NCI-H82 (cell line): ENCODE results near the gene SCARB1.

ENCODE experiments used
- DNase-seq: peaks from one replicate; lab custom pipeline; 2025; lab: John Stamatoyannopoulos, UW

SCARB1 gene

GRCh38 chr12:124774462-124775167 is 89.0 kb downstream of the SCARB1 start:
- no peak for DNase-seq

DNA sequence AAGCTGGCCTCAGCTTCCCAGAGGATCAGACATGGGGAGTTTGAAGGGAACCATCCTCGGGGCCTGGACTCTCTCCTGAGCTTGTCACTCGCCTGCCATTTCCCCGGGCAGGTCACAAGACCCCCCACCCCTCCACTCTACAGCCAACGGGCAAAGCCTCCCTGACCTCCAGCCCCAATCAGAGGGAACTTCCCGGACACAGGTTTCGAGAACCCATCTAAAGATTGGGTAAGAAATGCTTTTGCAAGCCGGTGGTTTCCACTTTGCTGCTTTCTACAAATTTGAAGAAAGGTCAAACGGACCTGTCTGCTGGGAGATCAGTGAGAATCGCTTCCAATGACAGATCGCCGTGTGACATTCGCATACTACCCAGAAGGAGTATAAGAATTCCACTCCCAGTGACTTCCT is 89.6 kb downstream of the SCARB1 start:
- peak; percentile 37 for DNase-seq

DNA sequence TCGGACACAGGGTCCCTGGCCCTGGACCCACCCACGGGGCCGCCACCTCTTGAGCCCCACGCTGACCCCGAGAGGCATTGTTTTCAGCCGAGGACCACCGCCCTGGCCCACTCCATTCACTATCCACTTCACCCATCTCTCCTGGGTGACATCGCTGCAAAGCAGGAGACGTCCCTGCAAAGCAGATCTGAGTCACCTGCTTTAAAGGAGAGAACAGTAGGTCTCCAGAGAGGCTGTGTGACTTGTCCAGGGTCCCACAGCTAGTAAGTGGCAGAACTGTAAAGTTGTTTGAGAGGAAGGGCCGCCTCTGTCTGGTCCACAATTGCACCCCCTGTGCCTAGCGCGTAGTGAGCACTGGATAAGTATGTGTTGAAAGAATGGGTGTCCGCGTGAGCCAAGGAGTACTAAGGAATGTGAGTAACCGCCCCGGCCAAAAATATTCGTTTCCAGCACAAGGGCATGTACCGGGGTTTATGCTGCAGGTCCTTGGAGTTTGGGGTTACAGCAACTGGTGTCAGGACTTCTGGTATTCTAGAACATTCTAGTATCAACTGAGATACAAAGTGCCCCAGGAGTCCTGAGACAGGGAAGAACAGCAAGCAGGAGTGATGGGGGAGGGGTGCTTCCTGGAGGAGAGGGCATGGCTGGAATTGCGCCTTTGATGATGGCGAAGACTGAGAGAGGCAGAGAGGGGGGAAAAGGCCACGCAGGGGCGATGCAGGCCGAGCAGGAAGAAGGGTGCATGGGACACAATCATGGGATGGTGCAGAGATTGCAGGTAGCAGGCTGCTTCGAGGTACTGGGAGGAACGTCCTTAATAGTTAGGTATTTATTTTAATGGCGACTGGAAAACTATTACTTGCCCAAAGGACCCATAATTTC is 91.1 kb downstream of the SCARB1 start:
- no peak for DNase-seq

GRCh38 chr12:124771462-124772288 is 92.0 kb downstream of the SCARB1 start:
- DNase-seq, result peak; percentile 88

- DNase-seq, result no peak
Observed at GRCh38 chr12:124770728-124771127, 92.9 kb downstream of the SCARB1 start.

- DNase-seq, result no peak
Observed at GRCh38 chr12:124769881-124770512, 93.7 kb downstream of the SCARB1 start.

GRCh38 chr12:124769163-124769530 is 94.5 kb downstream of the SCARB1 start:
- DNase-seq, result no peak

GRCh38 chr12:124768452-124769162 is 95.1 kb downstream of the SCARB1 start:
- peak; percentile 55 for DNase-seq

DNA sequence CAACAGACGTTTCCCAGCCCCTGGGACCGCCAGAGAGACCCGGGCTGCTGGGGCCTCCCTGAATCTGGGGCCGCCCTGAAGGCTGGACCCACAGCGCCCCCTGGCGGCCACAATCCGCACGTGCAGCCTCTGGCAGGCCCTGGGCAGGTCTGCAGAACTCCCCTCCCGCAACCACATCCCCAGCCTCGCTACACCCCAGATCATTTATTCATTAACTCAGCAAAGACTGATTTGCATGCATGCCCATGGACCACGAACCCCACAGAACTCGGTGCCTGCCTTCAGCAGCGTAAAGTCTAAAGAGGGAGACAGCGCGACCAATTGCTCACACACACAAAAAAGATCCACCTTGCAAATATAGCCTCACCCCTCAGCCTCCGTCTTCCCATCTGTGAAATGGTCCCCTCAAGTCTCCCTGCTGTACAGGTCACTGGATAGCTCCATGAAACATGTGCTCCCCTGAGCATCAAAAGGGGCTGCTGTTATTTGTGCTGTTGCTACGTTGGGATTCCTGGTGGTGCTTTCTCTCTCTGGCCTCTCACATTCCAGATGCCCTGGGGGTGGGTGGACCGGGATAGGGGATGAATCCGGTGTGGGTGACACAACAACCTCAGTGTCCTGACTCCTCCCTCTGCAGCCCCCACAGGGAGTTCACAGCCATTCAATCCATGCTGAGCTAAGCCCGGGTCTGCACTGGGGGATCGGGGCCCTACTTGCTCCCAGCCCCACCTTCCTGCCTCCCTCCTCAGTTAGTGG is 96.4 kb downstream of the SCARB1 start:
- DNase-seq, result peak; percentile 89

DNA sequence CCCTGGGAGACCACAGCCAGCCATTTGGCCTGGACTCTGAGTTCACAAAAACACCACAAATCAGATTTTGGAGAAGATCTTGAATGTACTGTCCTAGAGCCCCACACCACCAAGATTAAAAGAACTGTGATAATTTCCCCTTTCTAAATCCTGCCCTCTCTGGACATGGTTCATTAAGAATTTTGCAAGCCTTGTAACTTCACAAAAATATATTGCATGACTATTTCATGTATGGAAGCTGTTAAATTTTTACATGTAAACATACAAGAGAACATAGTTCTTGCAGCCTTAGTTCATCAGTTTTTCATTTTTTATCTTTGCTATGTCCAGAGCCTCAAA is 97.0 kb downstream of the SCARB1 start:
- no peak for DNase-seq

- no peak for DNase-seq
Observed at GRCh38 chr12:124765581-124766489, 97.8 kb downstream of the SCARB1 start.

GRCh38 chr12:124764870-124765580 is 98.6 kb downstream of the SCARB1 start:
- peak; percentile 80 for DNase-seq

DNA sequence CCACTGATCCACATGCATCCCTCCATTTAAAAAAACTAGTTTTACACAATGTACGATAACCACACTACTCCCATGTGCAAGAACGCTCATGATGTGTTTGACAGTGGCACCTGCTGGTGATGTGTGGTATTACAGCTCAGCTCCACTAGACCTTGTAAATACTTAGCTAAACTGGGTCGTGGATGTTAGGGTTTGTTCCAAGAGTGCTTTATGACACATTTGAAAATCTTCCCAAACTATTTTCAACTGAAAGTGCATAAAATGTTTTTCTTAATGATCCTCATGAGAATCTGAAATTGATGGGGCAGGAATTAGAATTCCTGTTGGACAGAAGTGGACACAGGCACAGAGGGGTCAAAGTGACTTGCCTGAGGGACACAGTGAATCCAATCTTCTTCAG is 99.2 kb downstream of the SCARB1 start:
- DNase-seq, result peak; percentile 84

GRCh38 chr12:124763594-124763979 is 100.1 kb downstream of the SCARB1 start:
- no peak for DNase-seq

DNA sequence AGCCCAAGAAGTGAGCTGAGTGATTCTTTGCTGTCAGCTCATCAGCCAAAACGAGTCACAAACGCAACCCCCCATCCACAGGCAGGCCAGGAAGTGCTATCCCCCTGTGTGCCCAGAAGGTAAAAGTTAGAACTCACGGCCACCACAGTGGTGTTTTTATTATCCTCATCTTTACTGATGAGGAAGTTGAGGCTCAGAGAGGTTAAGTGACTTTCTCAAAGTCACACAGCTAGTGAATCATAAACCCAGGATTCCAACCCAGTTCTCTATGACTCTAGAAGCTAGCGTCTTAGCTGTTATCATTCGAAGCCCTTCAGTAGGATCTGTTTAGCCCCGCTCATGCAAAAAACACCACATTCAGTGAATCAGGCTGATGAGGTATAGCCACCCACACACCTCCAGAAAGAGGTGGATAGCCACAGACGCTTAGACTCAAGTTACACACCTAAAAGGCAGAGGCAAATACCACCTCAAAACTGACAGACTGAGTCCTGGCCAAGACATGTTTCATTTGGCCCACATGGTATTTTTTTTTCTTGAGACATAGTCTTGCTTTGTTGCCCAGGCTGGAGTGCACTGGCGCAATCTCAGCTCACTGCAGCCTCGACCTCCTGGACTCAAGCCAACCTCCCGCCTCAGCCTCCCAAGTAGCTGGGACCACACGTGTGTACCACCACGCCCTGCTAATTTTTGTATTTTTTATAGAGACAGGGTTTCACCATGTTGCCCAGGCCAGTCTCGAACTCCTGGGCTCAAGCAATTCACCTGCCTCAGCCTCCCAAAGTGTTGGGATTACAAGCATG is 100.7 kb downstream of the SCARB1 start:
- no peak for DNase-seq

DNA sequence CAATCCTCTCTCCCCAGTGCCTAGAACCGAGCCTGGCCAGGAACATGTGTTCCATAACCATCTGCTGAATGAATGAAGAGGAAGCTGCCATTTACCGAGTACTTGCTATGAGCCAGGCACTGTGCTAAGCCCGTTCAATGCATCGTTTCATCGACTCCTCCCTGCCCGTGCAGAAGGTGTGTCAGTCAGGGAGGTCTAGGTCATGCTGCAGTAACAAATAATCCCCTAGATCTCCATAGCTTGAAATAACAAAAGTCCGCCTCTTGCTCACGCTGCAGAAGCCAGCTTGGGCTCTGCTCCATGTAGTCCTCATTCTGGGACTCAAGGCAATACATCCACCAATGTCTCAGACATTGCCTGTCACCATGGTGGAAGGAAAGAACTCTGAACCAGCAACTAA is 101.3 kb downstream of the SCARB1 start:
- DNase-seq, result no peak

- DNase-seq, result no peak
Observed at GRCh38 chr12:124761871-124762270, 101.8 kb downstream of the SCARB1 start.

GRCh38 chr12:124761056-124761455 is 102.6 kb downstream of the SCARB1 start:
- DNase-seq, result no peak
